Esophagus muscularis mucosa (tissue), 4 donors: ENCODE measurements around the gene STATH. TPM values are rescaled to one million over a fixed set of nuclear protein-coding genes. Genes with fewer than 3 reads are reported as not detected.
"Not testable (repeated sequence)": the region's sequence is repeated elsewhere in the genome, so short reads cannot be mapped to it uniquely, and the experiment has no call there.

Source experiments
- DNase-seq: peaks from one replicate; pipeline ENCODE4 v3.0.0-alpha.2; 2017; ENCODE audit errors: extremely low spot score
- H3K27ac ChIP-seq, 4 donors: fragments of 200-600 bp; sonication (generic); replicated peaks in 1 of 4; 1 replicate in 3 of 4; 2 replicates in 1 of 4; pipeline ENCODE4 v1.5.1; 2016 to 2019; ENCODE audit warnings: mild to moderate bottlenecking in 1 of 4
- H3K27me3 ChIP-seq, 4 donors: fragments of 200-600 bp; sonication (generic); one replicate each; pipeline versions ENCODE4 v1.5.1 to v1.6.0; 2016 to 2019
- H3K36me3 ChIP-seq, 4 donors: fragments of 200-600 bp; sonication (generic); one replicate each; pipeline ENCODE4 v1.5.1; 2016 to 2019
- H3K4me1 ChIP-seq, 4 donors: fragments of 200-600 bp; sonication (generic); one replicate each; pipeline ENCODE4 v1.5.1; 2016 to 2019
- H3K4me3 ChIP-seq, 4 donors: fragments of 200-600 bp; sonication (generic); 1 replicate in 2 of 4; 2 replicates in 2 of 4; pipeline ENCODE4 v1.5.1; 2016 to 2019; ENCODE audit warnings: mild to moderate bottlenecking in 4 of 4, moderate library complexity in 1 of 4
- H3K9me3 ChIP-seq, 4 donors: fragments of 200-600 bp; sonication (generic); 1 replicate in 3 of 4; 2 replicates in 1 of 4; pipeline ENCODE4 v1.5.1; 2016 to 2019
- EP300 ChIP-seq: sonication (generic); formaldehyde crosslinking; IDR thresholded peaks from one replicate; pipeline ENCODE4 v1.6.1; 2017; ENCODE audit warnings: antibody characterized with exemption
- POLR2A ChIP-seq: fragments of 450-650 bp; IDR thresholded peaks from one replicate; pipeline ENCODE4 v1.6.1; 2017; ENCODE audit warnings: antibody characterized with exemption, moderate library complexity, mild to moderate bottlenecking, low read depth
- POLR2AphosphoS5 ChIP-seq, 2 donors: sonication (generic); formaldehyde crosslinking; IDR thresholded peaks; one replicate each; pipeline ENCODE4 v1.6.1; 2017; ENCODE audit warnings: antibody characterized with exemption in 2 of 2
- WGBS: methylation state at CpG from one replicate; pipeline ENCODE4 v1.1.5; 2018; 5-methylcytosine and 5-hydroxymethylcytosine counted together
- intact Hi-C: fragments of 100-400 bp; cut with DNase I; formaldehyde crosslinking; loops from one replicate; pipeline ENCODE4 v1.15.1; 2023
- total RNA-seq, 4 donors: library from RNA; depleted of rRNA; stranded (reverse); fragments of >200 nt; gene quantifications; one replicate each; pipeline versions ENCODE4 v1.1.0 to v1.2.1, GENCODE V29; 2016
- TF ChIP-seq, protein P1 (sequence below), 3 experiments: fragments of 200-600 bp in 2 of 3; fragments of 450-650 bp in 1 of 3; sonication (generic) in 2 of 3; IDR thresholded peaks; one replicate each; pipeline ENCODE4 v1.5.1; 2017 to 2019; ENCODE audit warnings: antibody characterized with exemption in 3 of 3, mild to moderate bottlenecking in 2 of 3, moderate library complexity in 1 of 3

The STATH gene
- total RNA-seq, 4 donors from 2014 or later = not detected

DNA sequence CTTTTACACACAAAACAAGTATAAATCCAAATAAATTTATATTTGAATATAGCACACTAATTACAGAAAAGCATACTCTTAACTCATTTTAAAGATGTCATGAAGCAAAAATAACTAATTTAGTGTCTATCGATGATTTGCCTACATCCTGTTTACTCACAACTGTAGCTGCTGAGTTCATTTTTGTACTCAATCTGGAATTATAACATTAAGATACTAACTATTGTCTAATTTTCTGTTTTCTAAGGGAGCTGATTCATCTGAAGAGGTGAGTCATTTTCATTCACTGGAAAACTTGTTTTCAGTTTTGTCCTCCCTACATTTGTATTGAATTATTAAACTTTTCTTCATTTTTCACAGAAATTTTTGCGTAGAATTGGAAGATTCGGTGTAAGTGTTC lies 3.7 kb downstream of the STATH start:
- TF ChIP-seq EP300 (no peak), POLR2AphosphoS5 (IDR thresholded peaks at IDR 0.05) (no peak), POLR2A (no peak)
- TF ChIP-seq, protein P1, sequence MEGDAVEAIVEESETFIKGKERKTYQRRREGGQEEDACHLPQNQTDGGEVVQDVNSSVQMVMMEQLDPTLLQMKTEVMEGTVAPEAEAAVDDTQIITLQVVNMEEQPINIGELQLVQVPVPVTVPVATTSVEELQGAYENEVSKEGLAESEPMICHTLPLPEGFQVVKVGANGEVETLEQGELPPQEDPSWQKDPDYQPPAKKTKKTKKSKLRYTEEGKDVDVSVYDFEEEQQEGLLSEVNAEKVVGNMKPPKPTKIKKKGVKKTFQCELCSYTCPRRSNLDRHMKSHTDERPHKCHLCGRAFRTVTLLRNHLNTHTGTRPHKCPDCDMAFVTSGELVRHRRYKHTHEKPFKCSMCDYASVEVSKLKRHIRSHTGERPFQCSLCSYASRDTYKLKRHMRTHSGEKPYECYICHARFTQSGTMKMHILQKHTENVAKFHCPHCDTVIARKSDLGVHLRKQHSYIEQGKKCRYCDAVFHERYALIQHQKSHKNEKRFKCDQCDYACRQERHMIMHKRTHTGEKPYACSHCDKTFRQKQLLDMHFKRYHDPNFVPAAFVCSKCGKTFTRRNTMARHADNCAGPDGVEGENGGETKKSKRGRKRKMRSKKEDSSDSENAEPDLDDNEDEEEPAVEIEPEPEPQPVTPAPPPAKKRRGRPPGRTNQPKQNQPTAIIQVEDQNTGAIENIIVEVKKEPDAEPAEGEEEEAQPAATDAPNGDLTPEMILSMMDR (IDR thresholded peaks at IDR 0.05) = no peak
- H3K36me3 ChIP-seq = no peaks in the 10 kb centered on the region
- no peak overlapping the region for H3K4me3 ChIP-seq
- no peaks in the 10 kb centered on the region for H3K4me1 ChIP-seq
- H3K27ac ChIP-seq = no peak overlapping the region
- 84% methylated on average over 3 of the region's 3 CpGs for WGBS
- intact Hi-C loops = no loop called here
- H3K27me3 ChIP-seq = no peaks in the 10 kb centered on the region
- DNase-seq = no peak
- no peaks in the 10 kb centered on the region for H3K9me3 ChIP-seq

DNA sequence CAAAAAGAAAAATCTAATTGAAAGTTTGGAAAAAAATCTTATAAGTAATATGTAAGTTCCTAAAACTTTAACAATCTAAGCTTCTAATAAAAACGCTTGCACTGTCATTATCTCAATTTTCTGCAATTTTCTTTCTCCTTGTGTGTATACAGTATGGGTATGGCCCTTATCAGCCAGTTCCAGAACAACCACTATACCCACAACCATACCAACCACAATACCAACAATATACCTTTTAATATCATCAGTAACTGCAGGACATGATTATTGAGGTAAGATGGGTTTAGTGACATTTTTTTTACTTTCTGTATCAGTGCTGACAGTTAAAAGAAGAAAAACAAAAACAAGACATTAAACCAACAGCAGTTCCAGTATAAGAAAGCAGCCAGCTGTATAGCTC lies 4.9 kb downstream of the STATH start:
- no peak for TF ChIP-seq EP300
- TF ChIP-seq POLR2A = no peak
- TF ChIP-seq POLR2AphosphoS5 (IDR thresholded peaks at IDR 0.05) = no peak
- TF ChIP-seq, protein P1 (IDR thresholded peaks at IDR 0.05) = no peak
- no peak for DNase-seq
- 81% methylated on average over 1 of the region's 1 CpG for whole genome bisulfite sequencing
- intact Hi-C loops = no loop called here
- H3K4me1 ChIP-seq = no peaks in the 10 kb centered on the region
- no peaks in the 10 kb centered on the region for H3K9me3 ChIP-seq
- H3K36me3 ChIP-seq = no peaks in the 10 kb centered on the region
- no peaks in the 10 kb centered on the region for H3K27me3 ChIP-seq
- H3K27ac ChIP-seq = no peak overlapping the region
- H3K4me3 ChIP-seq = no peak overlapping the region

DNA sequence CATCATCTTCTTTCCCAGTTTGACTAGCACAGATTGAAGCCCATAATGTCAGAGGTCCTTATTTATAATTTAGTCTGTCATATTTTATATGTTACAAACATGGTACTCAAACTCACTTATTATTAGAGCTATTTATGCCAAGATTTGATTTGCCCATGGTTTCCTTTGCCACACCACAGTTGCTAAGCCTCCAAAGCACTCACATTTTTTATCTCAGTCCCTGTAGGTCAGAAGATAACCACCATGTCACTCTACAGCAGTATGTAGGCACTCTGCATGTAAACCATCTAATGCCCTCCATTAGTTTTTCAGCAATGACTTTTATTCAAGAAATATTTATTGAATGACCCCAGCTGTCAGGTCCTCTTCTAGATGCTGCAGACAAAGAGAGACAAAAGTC lies 6.7 kb downstream of the STATH start:
- TF ChIP-seq POLR2AphosphoS5 (IDR thresholded peaks at IDR 0.05) = no peak
- TF ChIP-seq, protein P1 (IDR thresholded peaks at IDR 0.05) = no peak
- TF ChIP-seq POLR2A = no peak
- no peak for TF ChIP-seq EP300
- Histone ChIP-seq H3K4me1 (no peaks in the 10 kb centered on the region), H3K36me3 (no peaks in the 10 kb centered on the region), H3K4me3 (no peak overlapping the region), H3K27ac (no peak overlapping the region), H3K27me3 (no peaks in the 10 kb centered on the region), H3K9me3 (no peaks in the 10 kb centered on the region)
- no peak for DNase-seq
- intact Hi-C loops = no loop called here

DNA sequence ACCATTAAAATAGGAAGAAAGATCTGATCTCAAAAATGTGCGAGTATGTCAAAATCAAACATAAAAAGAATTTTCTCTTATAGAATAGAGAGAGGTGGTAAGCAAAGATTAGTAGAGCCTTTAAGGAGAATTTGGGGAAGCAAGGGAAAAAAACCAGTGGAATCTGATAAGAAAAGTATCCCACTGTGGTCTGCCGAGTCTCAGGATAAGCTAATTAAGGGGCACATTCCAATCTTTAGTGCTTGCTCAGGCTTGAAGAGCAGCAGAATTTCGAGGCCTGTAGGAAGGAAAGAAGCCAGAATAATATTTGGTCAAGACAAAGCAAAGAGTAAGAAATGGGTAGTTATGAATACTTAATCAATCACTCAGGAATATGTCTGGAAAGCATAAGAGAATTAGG lies 13.0 kb downstream of the STATH start:
- WGBS = 52% methylated on average over 3 of the region's 3 CpGs
- H3K4me1 ChIP-seq = no peaks in the 10 kb centered on the region
- H3K27me3 ChIP-seq = no peaks in the 10 kb centered on the region
- no peak for DNase-seq
- H3K27ac ChIP-seq = no peak overlapping the region
- no peak overlapping the region for H3K4me3 ChIP-seq
- peaks cover 0 to 2% (median 0%) of the 10 kb centered on the region in 4 donors for H3K9me3 ChIP-seq
- no peaks in the 10 kb centered on the region for H3K36me3 ChIP-seq
- no peak for TF ChIP-seq POLR2A
- TF ChIP-seq, protein P1 (IDR thresholded peaks at IDR 0.05) = no peak
- no peak for TF ChIP-seq POLR2AphosphoS5 (IDR thresholded peaks at IDR 0.05)
- no peak for TF ChIP-seq EP300
- intact Hi-C loops = no loop called here

DNA sequence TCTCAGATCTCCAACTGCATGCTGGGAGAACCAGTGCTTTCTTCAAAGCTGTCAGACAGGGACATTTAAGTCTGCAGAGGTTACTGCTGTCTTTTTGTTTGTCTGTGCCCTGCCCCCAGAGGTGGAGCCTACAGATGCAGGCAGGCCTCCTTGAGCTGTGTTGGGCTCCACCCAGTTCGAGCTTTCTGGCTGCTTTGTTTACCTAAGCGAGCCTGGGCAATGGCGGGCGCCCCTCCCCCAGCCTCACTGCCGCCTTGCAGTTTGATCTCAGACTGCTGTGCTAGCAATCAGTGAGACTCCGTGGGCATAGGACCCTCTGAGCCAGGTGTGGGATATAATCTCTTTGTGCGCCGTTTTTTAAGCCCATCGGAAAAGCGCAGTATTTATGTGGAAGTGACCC lies 23.2 kb downstream of the STATH start:
- WGBS = 69% methylated on average over 10 of the region's 10 CpGs
- H3K4me1 ChIP-seq, H3K4me3 ChIP-seq, H3K27ac ChIP-seq, H3K27me3 ChIP-seq, H3K36me3 ChIP-seq, intact Hi-C loops, DNase-seq, H3K9me3 ChIP-seq: not testable (repeated sequence)
